HCT116 (cell line): ENCODE measurements around the gene CORO2A.

Source experiments
- CEBPB ChIP-seq: IDR thresholded peaks from 2 replicates; pipeline ENCODE4 v1.6.1; 2012; ENCODE audit warnings: low read depth
- EZH2 ChIP-seq: fragments of 200-600 bp; sonication (generic); IDR thresholded peaks from 2 replicates; pipeline ENCODE4 v1.6.1; 2017; ENCODE audit warnings: antibody characterized with exemption, mixed run types
- JUND ChIP-seq: IDR thresholded peaks from 2 replicates; pipeline ENCODE4 v1.6.1; 2012
- POLR2A ChIP-seq: IDR thresholded peaks from 2 replicates; pipeline ENCODE4 v1.7.0; 2011; ENCODE audit warnings: borderline replicate concordance; ENCODE audit not compliant: insufficient read depth, insufficient read length; ENCODE audit errors: extremely low read depth
- POLR2AphosphoS5 ChIP-seq: IDR thresholded peaks from 2 replicates; pipeline ENCODE4 v1.6.1; 2011; ENCODE audit warnings: mild to moderate bottlenecking, low read depth, low read length, moderate library complexity
- RAD21 ChIP-seq: IDR thresholded peaks from 2 replicates; pipeline ENCODE4 v1.6.1; 2012; ENCODE audit warnings: low read depth, mild to moderate bottlenecking
- SIN3A ChIP-seq: IDR thresholded peaks from 2 replicates; pipeline ENCODE4 v1.6.1; 2012; ENCODE audit warnings: low read depth
- SRF ChIP-seq: IDR thresholded peaks from 2 replicates; pipeline ENCODE4 v1.6.1; 2012; ENCODE audit warnings: low read depth
- TF ChIP-seq, protein P1 (sequence below), 3 experiments: fragments of 200-600 bp in 1 of 3; sonication (generic) in 1 of 3; IDR thresholded peaks in 2 of 3; conservative IDR thresholded peaks in 1 of 3; 2 replicates each; pipeline ENCODE4 v1.5.1; 2012 to 2017; ENCODE audit warnings: low read depth in 2 of 3, low read length in 2 of 3, antibody characterized with exemption in 1 of 3, borderline replicate concordance in 1 of 3, control low read depth in 1 of 3, mild to moderate bottlenecking in 1 of 3, mixed read lengths in 1 of 3, mixed run types in 1 of 3, moderate library complexity in 1 of 3; ENCODE audit not compliant: insufficient read depth in 1 of 3
- TF ChIP-seq, protein P2 (sequence below): IDR thresholded peaks from 2 replicates; pipeline ENCODE4 v1.6.1; 2012
- TF ChIP-seq, protein P3 (sequence below): IDR thresholded peaks from 2 replicates; pipeline ENCODE4 v1.6.1; 2012; ENCODE audit warnings: low read depth
- TF ChIP-seq, protein P4 (sequence below): IDR thresholded peaks from 2 replicates; pipeline ENCODE4 v1.6.1; 2011; ENCODE audit warnings: mild to moderate bottlenecking, low read length, moderate library complexity; ENCODE audit not compliant: insufficient replicate concordance; ENCODE audit errors: extremely low read depth

DNA sequence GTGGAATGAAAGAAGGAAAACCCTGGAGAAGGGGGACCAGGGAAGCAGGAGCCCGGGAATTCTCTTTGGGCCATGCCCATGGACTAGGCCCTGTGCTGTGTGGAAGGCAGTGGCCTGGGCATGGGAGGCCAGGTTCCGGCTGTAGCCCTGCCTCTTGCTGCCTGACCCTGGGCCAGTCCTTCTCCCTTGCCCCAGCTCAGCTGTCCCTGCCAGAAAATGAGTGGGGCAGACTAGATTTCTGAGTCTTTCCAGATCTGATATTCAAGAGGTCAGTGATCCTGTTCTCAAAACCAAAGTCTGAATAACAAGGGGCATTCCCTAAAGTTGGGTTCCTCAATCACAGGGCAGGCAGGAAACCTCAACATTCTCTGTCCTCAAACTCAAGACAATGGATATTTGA lies 24.8 kb upstream of the CORO2A start:
- TF ChIP-seq SRF: no peak
- TF ChIP-seq, protein P1, sequence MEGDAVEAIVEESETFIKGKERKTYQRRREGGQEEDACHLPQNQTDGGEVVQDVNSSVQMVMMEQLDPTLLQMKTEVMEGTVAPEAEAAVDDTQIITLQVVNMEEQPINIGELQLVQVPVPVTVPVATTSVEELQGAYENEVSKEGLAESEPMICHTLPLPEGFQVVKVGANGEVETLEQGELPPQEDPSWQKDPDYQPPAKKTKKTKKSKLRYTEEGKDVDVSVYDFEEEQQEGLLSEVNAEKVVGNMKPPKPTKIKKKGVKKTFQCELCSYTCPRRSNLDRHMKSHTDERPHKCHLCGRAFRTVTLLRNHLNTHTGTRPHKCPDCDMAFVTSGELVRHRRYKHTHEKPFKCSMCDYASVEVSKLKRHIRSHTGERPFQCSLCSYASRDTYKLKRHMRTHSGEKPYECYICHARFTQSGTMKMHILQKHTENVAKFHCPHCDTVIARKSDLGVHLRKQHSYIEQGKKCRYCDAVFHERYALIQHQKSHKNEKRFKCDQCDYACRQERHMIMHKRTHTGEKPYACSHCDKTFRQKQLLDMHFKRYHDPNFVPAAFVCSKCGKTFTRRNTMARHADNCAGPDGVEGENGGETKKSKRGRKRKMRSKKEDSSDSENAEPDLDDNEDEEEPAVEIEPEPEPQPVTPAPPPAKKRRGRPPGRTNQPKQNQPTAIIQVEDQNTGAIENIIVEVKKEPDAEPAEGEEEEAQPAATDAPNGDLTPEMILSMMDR (IDR thresholded peaks at IDR 0.05 in 2 of 3, conservative IDR thresholded peaks at IDR 0.05 in 1 of 3; ENCODE audit: borderline replicate concordance in 1 of 3, insufficient read depth in 1 of 3, low read depth in 2 of 3, low read length in 2 of 3): no peak
- TF ChIP-seq, protein P2, sequence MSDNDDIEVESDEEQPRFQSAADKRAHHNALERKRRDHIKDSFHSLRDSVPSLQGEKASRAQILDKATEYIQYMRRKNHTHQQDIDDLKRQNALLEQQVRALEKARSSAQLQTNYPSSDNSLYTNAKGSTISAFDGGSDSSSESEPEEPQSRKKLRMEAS: no peak
- TF ChIP-seq CEBPB: no peak
- no peak for TF ChIP-seq EZH2
- no peak for TF ChIP-seq POLR2A
- no peak for TF ChIP-seq JUND
- TF ChIP-seq RAD21: no peak
- TF ChIP-seq POLR2AphosphoS5: no peak
- TF ChIP-seq SIN3A: no peak
- TF ChIP-seq, protein P3, sequence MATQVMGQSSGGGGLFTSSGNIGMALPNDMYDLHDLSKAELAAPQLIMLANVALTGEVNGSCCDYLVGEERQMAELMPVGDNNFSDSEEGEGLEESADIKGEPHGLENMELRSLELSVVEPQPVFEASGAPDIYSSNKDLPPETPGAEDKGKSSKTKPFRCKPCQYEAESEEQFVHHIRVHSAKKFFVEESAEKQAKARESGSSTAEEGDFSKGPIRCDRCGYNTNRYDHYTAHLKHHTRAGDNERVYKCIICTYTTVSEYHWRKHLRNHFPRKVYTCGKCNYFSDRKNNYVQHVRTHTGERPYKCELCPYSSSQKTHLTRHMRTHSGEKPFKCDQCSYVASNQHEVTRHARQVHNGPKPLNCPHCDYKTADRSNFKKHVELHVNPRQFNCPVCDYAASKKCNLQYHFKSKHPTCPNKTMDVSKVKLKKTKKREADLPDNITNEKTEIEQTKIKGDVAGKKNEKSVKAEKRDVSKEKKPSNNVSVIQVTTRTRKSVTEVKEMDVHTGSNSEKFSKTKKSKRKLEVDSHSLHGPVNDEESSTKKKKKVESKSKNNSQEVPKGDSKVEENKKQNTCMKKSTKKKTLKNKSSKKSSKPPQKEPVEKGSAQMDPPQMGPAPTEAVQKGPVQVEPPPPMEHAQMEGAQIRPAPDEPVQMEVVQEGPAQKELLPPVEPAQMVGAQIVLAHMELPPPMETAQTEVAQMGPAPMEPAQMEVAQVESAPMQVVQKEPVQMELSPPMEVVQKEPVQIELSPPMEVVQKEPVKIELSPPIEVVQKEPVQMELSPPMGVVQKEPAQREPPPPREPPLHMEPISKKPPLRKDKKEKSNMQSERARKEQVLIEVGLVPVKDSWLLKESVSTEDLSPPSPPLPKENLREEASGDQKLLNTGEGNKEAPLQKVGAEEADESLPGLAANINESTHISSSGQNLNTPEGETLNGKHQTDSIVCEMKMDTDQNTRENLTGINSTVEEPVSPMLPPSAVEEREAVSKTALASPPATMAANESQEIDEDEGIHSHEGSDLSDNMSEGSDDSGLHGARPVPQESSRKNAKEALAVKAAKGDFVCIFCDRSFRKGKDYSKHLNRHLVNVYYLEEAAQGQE: no peak
- TF ChIP-seq, protein P4, sequence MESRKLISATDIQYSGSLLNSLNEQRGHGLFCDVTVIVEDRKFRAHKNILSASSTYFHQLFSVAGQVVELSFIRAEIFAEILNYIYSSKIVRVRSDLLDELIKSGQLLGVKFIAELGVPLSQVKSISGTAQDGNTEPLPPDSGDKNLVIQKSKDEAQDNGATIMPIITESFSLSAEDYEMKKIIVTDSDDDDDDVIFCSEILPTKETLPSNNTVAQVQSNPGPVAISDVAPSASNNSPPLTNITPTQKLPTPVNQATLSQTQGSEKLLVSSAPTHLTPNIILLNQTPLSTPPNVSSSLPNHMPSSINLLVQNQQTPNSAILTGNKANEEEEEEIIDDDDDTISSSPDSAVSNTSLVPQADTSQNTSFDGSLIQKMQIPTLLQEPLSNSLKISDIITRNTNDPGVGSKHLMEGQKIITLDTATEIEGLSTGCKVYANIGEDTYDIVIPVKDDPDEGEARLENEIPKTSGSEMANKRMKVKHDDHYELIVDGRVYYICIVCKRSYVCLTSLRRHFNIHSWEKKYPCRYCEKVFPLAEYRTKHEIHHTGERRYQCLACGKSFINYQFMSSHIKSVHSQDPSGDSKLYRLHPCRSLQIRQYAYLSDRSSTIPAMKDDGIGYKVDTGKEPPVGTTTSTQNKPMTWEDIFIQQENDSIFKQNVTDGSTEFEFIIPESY: no peak
